ENCODE results near the gene PRICKLE4. TPM values are rescaled to one million over a fixed set of nuclear protein-coding genes. Genes with fewer than 3 reads are reported as not detected.

PRICKLE4 gene
- total and polyA plus RNA-seq, 2 of the 13 experiments (the other 11 are each of a cell fraction or from before 2014, with no cell fraction given) = 0.92 to 1.2 TPM

DNA sequence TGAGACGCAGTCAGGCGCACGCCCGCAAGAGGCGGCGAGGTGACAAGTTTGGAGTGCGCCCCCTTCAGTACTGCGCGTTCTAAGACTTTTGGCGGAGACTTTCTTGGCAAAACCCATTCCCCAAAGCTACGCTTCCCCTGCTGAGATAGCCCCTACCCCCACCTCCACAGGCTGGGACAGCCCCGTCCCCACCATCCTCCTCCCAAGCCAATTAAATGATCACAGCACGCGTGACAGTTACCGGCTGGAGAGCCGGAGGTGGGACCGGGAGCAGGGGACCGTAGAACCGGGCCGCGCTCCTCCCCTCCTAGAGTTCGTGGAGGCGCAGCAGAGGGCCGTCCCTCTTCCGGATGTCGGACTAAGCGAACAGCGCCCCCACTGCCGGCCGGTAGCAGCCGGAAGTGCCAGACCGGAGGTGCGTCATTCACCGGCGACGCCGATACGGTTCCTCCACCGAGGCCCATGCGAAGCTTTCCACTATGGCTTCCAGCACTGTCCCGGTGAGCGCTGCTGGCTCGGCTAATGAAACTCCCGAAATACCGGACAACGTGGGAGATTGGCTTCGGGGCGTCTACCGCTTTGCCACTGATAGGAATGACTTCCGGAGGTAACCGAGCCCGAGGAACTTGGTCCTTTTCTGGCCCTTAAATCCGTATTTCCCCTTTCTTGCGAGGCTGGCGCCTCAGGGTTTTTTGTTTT, 6.8 kb downstream of the PRICKLE4 start, which contains the start of gene TOMM6 (continued):
- peak; percentile 43 for TF ChIP-seq RARA (CRISPR knock-in tag; IDR thresholded peaks at IDR 0.05)
- no peak for TF ChIP-seq ETS1 (CRISPR knock-in tag; IDR thresholded peaks at IDR 0.05)
- TF ChIP-seq SUZ12 (IDR thresholded peaks at IDR 0.05; ENCODE audit: low read depth, low read length) = no peak
- TF ChIP-seq HDAC2 (CRISPR knock-in tag; IDR thresholded peaks at IDR 0.05) = peak; percentile 84
- no peak for TF ChIP-seq SYNCRIP (IDR thresholded peaks at IDR 0.05; ENCODE audit: insufficient read depth, low read depth, low read length)
- peak; percentile 98 for TF ChIP-seq KMT2B (CRISPR knock-in tag; IDR thresholded peaks at IDR 0.05)
- peak; percentile 96 for TF ChIP-seq SIN3A (IDR thresholded peaks at IDR 0.05; ENCODE audit: borderline replicate concordance, low read depth, low read length)
- peak; percentile 11 for TF ChIP-seq ZSCAN25 (CRISPR knock-in tag; IDR thresholded peaks at IDR 0.05)
- TF ChIP-seq, protein P1, sequence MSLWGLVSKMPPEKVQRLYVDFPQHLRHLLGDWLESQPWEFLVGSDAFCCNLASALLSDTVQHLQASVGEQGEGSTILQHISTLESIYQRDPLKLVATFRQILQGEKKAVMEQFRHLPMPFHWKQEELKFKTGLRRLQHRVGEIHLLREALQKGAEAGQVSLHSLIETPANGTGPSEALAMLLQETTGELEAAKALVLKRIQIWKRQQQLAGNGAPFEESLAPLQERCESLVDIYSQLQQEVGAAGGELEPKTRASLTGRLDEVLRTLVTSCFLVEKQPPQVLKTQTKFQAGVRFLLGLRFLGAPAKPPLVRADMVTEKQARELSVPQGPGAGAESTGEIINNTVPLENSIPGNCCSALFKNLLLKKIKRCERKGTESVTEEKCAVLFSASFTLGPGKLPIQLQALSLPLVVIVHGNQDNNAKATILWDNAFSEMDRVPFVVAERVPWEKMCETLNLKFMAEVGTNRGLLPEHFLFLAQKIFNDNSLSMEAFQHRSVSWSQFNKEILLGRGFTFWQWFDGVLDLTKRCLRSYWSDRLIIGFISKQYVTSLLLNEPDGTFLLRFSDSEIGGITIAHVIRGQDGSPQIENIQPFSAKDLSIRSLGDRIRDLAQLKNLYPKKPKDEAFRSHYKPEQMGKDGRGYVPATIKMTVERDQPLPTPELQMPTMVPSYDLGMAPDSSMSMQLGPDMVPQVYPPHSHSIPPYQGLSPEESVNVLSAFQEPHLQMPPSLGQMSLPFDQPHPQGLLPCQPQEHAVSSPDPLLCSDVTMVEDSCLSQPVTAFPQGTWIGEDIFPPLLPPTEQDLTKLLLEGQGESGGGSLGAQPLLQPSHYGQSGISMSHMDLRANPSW (CRISPR knock-in tag; IDR thresholded peaks at IDR 0.05; ENCODE audit: borderline replicate concordance) = peak; percentile 91; the same call in 1 of the 2 replicates
- no peak for TF ChIP-seq SP1 (IDR thresholded peaks at IDR 0.05)
- peak; percentile 84 for TF ChIP-seq SP1 (CRISPR knock-in tag; IDR thresholded peaks at IDR 0.05)
- no peak for TF ChIP-seq TCF12 (IDR thresholded peaks at IDR 0.05)
- peak; percentile 9; the same call in 1 of the 2 replicates for TF ChIP-seq TCF12 (CRISPR knock-in tag; IDR thresholded peaks at IDR 0.05)
- peak; percentile 68; the same call in 1 of the 2 replicates for TF ChIP-seq ZFP36L1 (CRISPR knock-in tag; IDR thresholded peaks at IDR 0.05)
- TF ChIP-seq CEBPZ (IDR thresholded peaks at IDR 0.05; ENCODE audit: low read length) = no peak
- TF ChIP-seq NFATC3 (CRISPR knock-in tag; IDR thresholded peaks at IDR 0.05) = no peak
- peak; percentile 95 for TF ChIP-seq RFXAP (CRISPR knock-in tag; IDR thresholded peaks at IDR 0.05; ENCODE audit: borderline replicate concordance)
- TF ChIP-seq ZNF761 (CRISPR knock-in tag; conservative IDR thresholded peaks at IDR 0.05) = 0 out of 2 replicates have a peak, but pooled peaks have one; percentile 54
- TF ChIP-seq ZBTB14 (CRISPR knock-in tag; IDR thresholded peaks at IDR 0.05) = peak; percentile 68
- peak; percentile 72; the same call in 1 of the 2 replicates for TF ChIP-seq CENPT (CRISPR knock-in tag; IDR thresholded peaks at IDR 0.05; ENCODE audit: low read depth)

Measured in HepG2 (cell line).